ENCODE data around the gene PPL. TPM values are rescaled to one million over a fixed set of nuclear protein-coding genes. Genes with fewer than 3 reads are reported as not detected.

The PPL gene
- total and polyA plus RNA-seq, 2 experiments from 2014 or later: 32.8 to 44.5 TPM

DNA sequence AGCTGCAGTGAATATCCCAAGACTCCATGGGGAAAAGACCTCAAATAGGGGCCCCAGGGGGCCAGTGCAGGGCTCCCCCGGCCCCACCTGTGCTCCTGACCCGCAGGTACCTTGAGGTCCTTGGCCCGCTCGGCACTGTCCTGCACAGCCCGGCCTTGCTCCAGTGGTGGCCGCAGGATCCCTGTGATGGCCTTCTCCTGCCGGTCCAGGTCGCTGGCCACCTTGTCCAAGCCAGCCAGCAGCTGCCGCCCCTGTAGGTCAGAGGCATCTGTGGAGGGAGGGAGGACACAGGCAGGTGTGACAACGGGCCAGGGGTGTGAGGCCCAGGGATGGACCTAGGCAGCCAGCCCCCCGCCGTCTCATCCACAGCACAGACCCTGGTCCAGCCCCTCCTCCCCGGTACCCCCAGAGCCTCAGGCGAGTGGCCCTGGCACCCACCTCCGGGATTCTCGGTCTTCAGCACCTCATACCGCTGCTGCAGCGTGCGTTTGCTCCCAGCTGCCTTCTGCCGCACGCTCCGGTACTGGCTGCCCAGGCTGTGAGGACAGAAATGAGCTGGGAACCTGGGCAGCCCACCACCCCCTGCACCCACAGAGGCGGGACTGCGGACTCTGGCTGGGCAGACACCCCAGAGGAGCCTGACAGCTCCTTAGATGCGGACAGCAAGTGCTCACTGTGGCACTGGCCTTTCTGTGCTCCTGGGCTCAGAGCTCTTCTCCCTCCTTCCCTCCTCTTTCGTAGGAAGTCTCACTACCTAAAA lies 43.7 kb downstream of the PPL start:
- TF ChIP-seq EZH2 (IDR thresholded peaks at IDR 0.05; ENCODE audit: borderline replicate concordance) (no peak), EZH2phosphoT487 (IDR thresholded peaks at IDR 0.05; ENCODE audit: low read depth, severe bottlenecking, unreplicated experiment) (no peak), CTCF (IDR thresholded peaks at IDR 0.05; ENCODE audit: poor library complexity) (no peak)
- no peaks in the 10 kb centered on the region for H3K79me2 ChIP-seq
- no peaks in the 10 kb centered on the region for H3K27me3 ChIP-seq
- no peaks in the 10 kb centered on the region for H3K9me2 ChIP-seq (replicated peaks; ENCODE audit: insufficient read depth)
- H2AFZ ChIP-seq: no peak overlapping the region
- 94% methylated on average over 24 of the region's 26 CpGs for whole genome bisulfite sequencing (ENCODE audit: low lambda C conversion rate, missing lambda C conversion rate)
- H3K4me2 ChIP-seq: no peak overlapping the region
- DNase-seq (ENCODE audit: low spot score): no peak
- H3K27ac ChIP-seq: no peak overlapping the region
- H3K4me3 ChIP-seq: no peak overlapping the region
- H3K4me1 ChIP-seq (ENCODE audit: insufficient read depth): peaks cover 13% of the 10 kb centered on the region
- H3K9me3 ChIP-seq (ENCODE audit: low read depth): no peaks in the 10 kb centered on the region
- no peaks in the 10 kb centered on the region for H3K36me3 ChIP-seq (replicated peaks; ENCODE audit: insufficient read depth, low read depth)
- no peaks in the 10 kb centered on the region for H4K20me1 ChIP-seq (ENCODE audit: insufficient read depth, poor library complexity, severe bottlenecking)

GRCh38 chr16:4892361-4893102 lies 44.4 kb downstream of the PPL start:
- Histone ChIP-seq H3K79me2 (no peaks in the 10 kb centered on the region), H3K9me2 (replicated peaks; ENCODE audit: insufficient read depth) (no peaks in the 10 kb centered on the region), H3K36me3 (replicated peaks; ENCODE audit: insufficient read depth, low read depth) (no peaks in the 10 kb centered on the region), H3K27ac (peak overlapping the region; percentile 40), H3K4me2 (peak overlapping the region; percentile 35), H3K4me1 (ENCODE audit: insufficient read depth) (peaks cover 13% of the 10 kb centered on the region), H3K4me3 (no peak overlapping the region), H3K27me3 (no peaks in the 10 kb centered on the region), H2AFZ (no peak overlapping the region), H3K9me3 (ENCODE audit: low read depth) (no peaks in the 10 kb centered on the region), H4K20me1 (ENCODE audit: insufficient read depth, poor library complexity, severe bottlenecking) (no peaks in the 10 kb centered on the region)
- DNase-seq (ENCODE audit: low spot score): peak; percentile 43
- 59% methylated on average over 23 of the region's 23 CpGs for WGBS (ENCODE audit: low lambda C conversion rate, missing lambda C conversion rate)
- no peak for TF ChIP-seq EZH2phosphoT487 (IDR thresholded peaks at IDR 0.05; ENCODE audit: low read depth, severe bottlenecking, unreplicated experiment)
- TF ChIP-seq EZH2 (IDR thresholded peaks at IDR 0.05; ENCODE audit: borderline replicate concordance): no peak
- TF ChIP-seq CTCF (IDR thresholded peaks at IDR 0.05; ENCODE audit: poor library complexity): no peak

DNA sequence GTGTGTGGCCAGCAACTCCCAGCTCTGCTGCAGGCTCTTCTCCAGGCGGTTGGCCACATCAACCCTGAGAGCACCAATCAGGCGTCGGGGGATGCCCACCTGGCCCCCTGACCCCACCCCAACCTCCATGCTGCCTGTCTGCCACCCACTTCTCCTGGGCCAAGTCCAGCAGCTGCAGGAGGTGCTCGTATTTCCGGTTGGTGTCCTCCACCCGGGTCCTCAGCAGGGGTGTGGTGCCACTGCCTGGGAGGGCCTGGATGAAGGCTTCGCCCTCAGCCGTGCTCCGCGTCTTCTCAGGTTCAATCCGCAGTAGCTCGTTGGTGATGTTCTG lies 45.1 kb downstream of the PPL start:
- 82% methylated on average over 9 of the region's 12 CpGs for WGBS (ENCODE audit: low lambda C conversion rate, missing lambda C conversion rate)
- Histone ChIP-seq H3K27ac (peak overlapping the region; percentile 40), H3K79me2 (no peaks in the 10 kb centered on the region), H3K36me3 (replicated peaks; ENCODE audit: insufficient read depth, low read depth) (no peaks in the 10 kb centered on the region), H4K20me1 (ENCODE audit: insufficient read depth, poor library complexity, severe bottlenecking) (no peaks in the 10 kb centered on the region), H3K9me2 (replicated peaks; ENCODE audit: insufficient read depth) (no peaks in the 10 kb centered on the region), H3K27me3 (no peaks in the 10 kb centered on the region), H3K9me3 (ENCODE audit: low read depth) (no peaks in the 10 kb centered on the region), H3K4me1 (ENCODE audit: insufficient read depth) (peaks cover 13% of the 10 kb centered on the region), H3K4me3 (no peak overlapping the region), H2AFZ (no peak overlapping the region), H3K4me2 (peak overlapping the region; percentile 35)
- DNase-seq (ENCODE audit: low spot score): no peak
- TF ChIP-seq EZH2phosphoT487 (IDR thresholded peaks at IDR 0.05; ENCODE audit: low read depth, severe bottlenecking, unreplicated experiment) (no peak), CTCF (IDR thresholded peaks at IDR 0.05; ENCODE audit: poor library complexity) (no peak), EZH2 (IDR thresholded peaks at IDR 0.05; ENCODE audit: borderline replicate concordance) (no peak)

Data from hepatocyte (in vitro differentiated cells).